Right forelimb (tissue), 1 donor: Measurements from ENCODE around the gene FBLN2.
"Not testable (repeated sequence)": the region's sequence is repeated elsewhere in the genome, so short reads cannot be mapped to it uniquely, and the experiment has no call there.

Experiments used
- DNase-seq: peaks from one replicate; pipeline ENCODE4 v3.0.0-alpha.2; 2018

FBLN2 gene

GRCh38 chr3:13550791-13551360 lies 2.0 kb downstream of the FBLN2 start:
- DNase-seq = no peak

- no peak for DNase-seq
These were observed 4.1 kb downstream of the FBLN2 start for GRCh38 chr3:13552857-13553652.

- DNase-seq = no peak
These were observed 4.8 kb downstream of the FBLN2 start for GRCh38 chr3:13553686-13554085.

GRCh38 chr3:13555753-13556152 lies 6.8 kb downstream of the FBLN2 start:
- no peak for DNase-seq

GRCh38 chr3:13556207-13556606 lies 7.3 kb downstream of the FBLN2 start:
- no peak for DNase-seq

GRCh38 chr3:13556917-13557316 lies 8.0 kb downstream of the FBLN2 start:
- DNase-seq = no peak

- no peak for DNase-seq
These were observed 8.5 kb downstream of the FBLN2 start for GRCh38 chr3:13557417-13557816.

GRCh38 chr3:13557926-13558325 lies 9.0 kb downstream of the FBLN2 start:
- DNase-seq = no peak

GRCh38 chr3:13558651-13559050 lies 9.7 kb downstream of the FBLN2 start:
- DNase-seq = no peak

GRCh38 chr3:13559764-13560525 lies 11.0 kb downstream of the FBLN2 start:
- no peak for DNase-seq

- DNase-seq = no peak
These were observed 12.5 kb downstream of the FBLN2 start for GRCh38 chr3:13561376-13561775.

GRCh38 chr3:13561967-13562366 lies 13.0 kb downstream of the FBLN2 start:
- no peak for DNase-seq

GRCh38 chr3:13562421-13562820 lies 13.5 kb downstream of the FBLN2 start:
- DNase-seq = not testable (repeated sequence)

- no peak for DNase-seq
These were observed 14.4 kb downstream of the FBLN2 start for GRCh38 chr3:13563321-13563720.

- DNase-seq = no peak
These were observed 15.0 kb downstream of the FBLN2 start for GRCh38 chr3:13563911-13564310.

- DNase-seq = no peak
These were observed 16.0 kb downstream of the FBLN2 start for GRCh38 chr3:13564751-13565560.

GRCh38 chr3:13565581-13566452 lies 16.9 kb downstream of the FBLN2 start:
- DNase-seq = no peak

- DNase-seq = no peak
These were observed 17.5 kb downstream of the FBLN2 start for GRCh38 chr3:13566453-13566748.

- DNase-seq = no peak
These were observed 17.9 kb downstream of the FBLN2 start for GRCh38 chr3:13566769-13567310.

- DNase-seq = no peak
These were observed 19.0 kb downstream of the FBLN2 start for GRCh38 chr3:13567684-13568514.

- DNase-seq = no peak
These were observed 19.6 kb downstream of the FBLN2 start for GRCh38 chr3:13568515-13569028.
